ENCODE data around the gene MCF2L.

- no peak for TF ChIP-seq CTCF (IDR thresholded peaks at IDR 0.05; ENCODE audit: low read depth, low read length)
- no peak for TF ChIP-seq EZH2phosphoT487 (IDR thresholded peaks at IDR 0.05; ENCODE audit: low read depth)
Measured at GRCh38 chr13:112964971-112965492, 4.0 kb upstream of the MCF2L start.

Measured in OCI-LY3 (cell line).